HCT116 (cell line): ENCODE measurements around the gene HLCS. TPM values are rescaled to one million over a fixed set of nuclear protein-coding genes. Genes with fewer than 3 reads are reported as not detected.

ENCODE experiments used
- ATAC-seq: fragments of 200-7000 bp; cut with Tn5 transposase; 2 replicates; pipeline ENCODE4 v1.9.1; 2020; ENCODE audit warnings: mild to moderate bottlenecking, moderate library complexity
- BruUV-seq: library from RNA; stranded (reverse); fragments of 400-500 nt; replicated peaks from 2 replicates; lab custom pipeline; 2021; lab: Mats Ljungman, UMichigan
- CTCF ChIA-PET: fragments of 300-600 bp; sonication (Branson Sonifier 250); formaldehyde crosslinking; loops from one replicate; lab custom pipeline; 2021; ENCODE audit warnings: antibody characterized with exemption; lab: Charles Lee
- POLR2A ChIA-PET: fragments of 300-600, 350-600 bp; sonication (Branson Sonifier 250); formaldehyde crosslinking; loops from one replicate; lab custom pipeline; 2021; ENCODE audit warnings: antibody characterized with exemption; lab: Charles Lee
- RAD21 ChIA-PET, 2 experiments: fragments of 300-600 bp; sonication (Branson Sonifier 250); formaldehyde crosslinking; loops; one replicate each; lab custom pipeline; 2023; ENCODE audit warnings: low total read pairs in 2 of 2; ENCODE audit not compliant: uncharacterized antibody in 2 of 2, unreplicated experiment in 2 of 2, low non-redundant PET in 1 of 2; lab: Charles Lee
- DNase-seq: peaks from one replicate; pipeline ENCODE4 v3.0.0-alpha.2; 2010; ENCODE audit warnings: low read depth, low spot score
- H2AFZ ChIP-seq: fragments of 200-600 bp; shearing (Covaris generic), sonication (generic); 2 replicates; pipeline ENCODE4 v1.6.1; 2017; ENCODE audit warnings: low read depth, mixed run types, mixed read lengths, antibody characterized with exemption, low read length; ENCODE audit not compliant: poor library complexity, severe bottlenecking
- H3K27ac ChIP-seq: 2 replicates; pipeline ENCODE4 v1.5.1; 2012; ENCODE audit warnings: low read depth, low read length
- H3K27me3 ChIP-seq: fragments of 200-600 bp; sonication (generic); 2 replicates; pipeline ENCODE4 v1.6.1; 2016; ENCODE audit warnings: mixed run types, low read length, mixed read lengths; ENCODE audit not compliant: insufficient read depth
- H3K36me3 ChIP-seq, 2 experiments: fragments of 200-500 bp in 1 of 2; fragments of 200-600 bp in 1 of 2; sonication (Bioruptor generic) in 1 of 2; sonication (generic) in 1 of 2; 2 replicates each; pipeline versions ENCODE4 v1.5.1 to v1.6.1; 2014 to 2016; ENCODE audit warnings: low read length in 2 of 2, inconsistent platforms in 1 of 2, mixed read lengths in 1 of 2, mixed run types in 1 of 2; ENCODE audit not compliant: insufficient read depth in 2 of 2, control insufficient read depth in 1 of 2
- H3K4me1 ChIP-seq, 2 experiments: fragments of 200-600 bp in 1 of 2; sonication (generic) in 1 of 2; 2 replicates each; pipeline versions ENCODE4 v1.5.1 to v1.6.1; 2012 to 2017; ENCODE audit warnings: low read length in 2 of 2, inconsistent platforms in 1 of 2, mild to moderate bottlenecking in 1 of 2, mixed read lengths in 1 of 2, mixed run types in 1 of 2, moderate library complexity in 1 of 2; ENCODE audit not compliant: insufficient read depth in 2 of 2, control insufficient read depth in 1 of 2
- H3K4me2 ChIP-seq: fragments of 200-600 bp; sonication (generic); 2 replicates; pipeline ENCODE4 v1.6.1; 2017; ENCODE audit warnings: mixed run types, low read length, mixed read lengths
- H3K4me3 ChIP-seq, 2 experiments: fragments of 200-600 bp in 1 of 2; sonication (generic) in 1 of 2; replicated peaks in 1 of 2; 2 replicates each; pipeline ENCODE4 v1.5.1; 2011 to 2016; ENCODE audit warnings: low read length in 2 of 2, control low read depth in 1 of 2, low read depth in 1 of 2, mild to moderate bottlenecking in 1 of 2, mixed read lengths in 1 of 2, mixed run types in 1 of 2
- H3K79me2 ChIP-seq: fragments of 200-600 bp; sonication (generic); 2 replicates; pipeline ENCODE4 v1.6.1; 2017; ENCODE audit warnings: mild to moderate bottlenecking, mixed run types, low read length, moderate library complexity, mixed read lengths; ENCODE audit not compliant: insufficient read depth
- H3K9ac ChIP-seq: fragments of 200-600 bp; sonication (generic); 2 replicates; pipeline ENCODE4 v1.6.1; 2016; ENCODE audit warnings: low read length, mixed read lengths
- H3K9me2 ChIP-seq: fragments of 200-600 bp; sonication (generic), shearing (Covaris generic); 2 replicates; pipeline ENCODE4 v1.6.1; 2017; ENCODE audit warnings: mixed run types, mild to moderate bottlenecking, moderate library complexity; ENCODE audit not compliant: insufficient read depth
- H3K9me3 ChIP-seq, 2 experiments: fragments of 200-500 bp in 1 of 2; fragments of 200-600 bp in 1 of 2; sonication (Bioruptor generic) in 1 of 2; sonication (generic) in 1 of 2; 2 replicates each; pipeline ENCODE4 v1.6.1; 2014 to 2017; ENCODE audit warnings: low read length in 2 of 2, mixed read lengths in 2 of 2, inconsistent platforms in 1 of 2, low read depth in 1 of 2, mild to moderate bottlenecking in 1 of 2, mixed run types in 1 of 2, moderate library complexity in 1 of 2; ENCODE audit not compliant: control insufficient read depth in 1 of 2, insufficient read depth in 1 of 2
- H4K20me1 ChIP-seq: fragments of 200-600 bp; sonication (generic), shearing (Covaris generic); 2 replicates; pipeline ENCODE4 v1.6.1; 2017; ENCODE audit warnings: mixed run types, mild to moderate bottlenecking, moderate library complexity; ENCODE audit not compliant: insufficient read depth
- CEBPB ChIP-seq: IDR thresholded peaks from 2 replicates; pipeline ENCODE4 v1.6.1; 2012; ENCODE audit warnings: low read depth
- EZH2 ChIP-seq: fragments of 200-600 bp; sonication (generic); IDR thresholded peaks from 2 replicates; pipeline ENCODE4 v1.6.1; 2017; ENCODE audit warnings: antibody characterized with exemption, mixed run types
- FOSL1 ChIP-seq: IDR thresholded peaks from 2 replicates; pipeline ENCODE4 v1.6.1; 2012; ENCODE audit warnings: low read depth
- SRF ChIP-seq: IDR thresholded peaks from 2 replicates; pipeline ENCODE4 v1.6.1; 2012; ENCODE audit warnings: low read depth
- TCF7L2 ChIP-seq: IDR thresholded peaks from 2 replicates; pipeline ENCODE4 v1.7.0; 2011; ENCODE audit warnings: borderline replicate concordance, inconsistent platforms; ENCODE audit not compliant: insufficient read depth, insufficient read length; ENCODE audit errors: extremely low read depth
- ZNF274 ChIP-seq: fragments of 200-500 bp; sonication (Bioruptor generic); IDR thresholded peaks from 2 replicates; pipeline ENCODE4 v1.6.1; 2014; ENCODE audit warnings: mild to moderate bottlenecking, low read depth, low read length, inconsistent platforms
- intact Hi-C: fragments of 100-400 bp; cut with micrococcal nuclease; formaldehyde crosslinking; loops from 2 replicates; pipeline ENCODE4 v1.10.0; 2022
- total RNA-seq: library from RNA; stranded (reverse); gene quantifications from one replicate; pipeline ENCODE4 v1.2.1, GENCODE V29; 2021; ENCODE audit not compliant: unreplicated experiment
- TF ChIP-seq, protein P1 (sequence below): IDR thresholded peaks from 2 replicates; pipeline ENCODE4 v1.6.1; 2012
- TF ChIP-seq, protein P2 (sequence below), 3 experiments: fragments of 200-600 bp in 1 of 3; sonication (generic) in 1 of 3; IDR thresholded peaks in 2 of 3; conservative IDR thresholded peaks in 1 of 3; 2 replicates each; pipeline ENCODE4 v1.5.1; 2012 to 2017; ENCODE audit warnings: low read depth in 2 of 3, low read length in 2 of 3, antibody characterized with exemption in 1 of 3, borderline replicate concordance in 1 of 3, control low read depth in 1 of 3, mild to moderate bottlenecking in 1 of 3, mixed read lengths in 1 of 3, mixed run types in 1 of 3, moderate library complexity in 1 of 3; ENCODE audit not compliant: insufficient read depth in 1 of 3

Gene HLCS
- total RNA-seq, 1 experiment from 2014 or later: 18.5 TPM

DNA sequence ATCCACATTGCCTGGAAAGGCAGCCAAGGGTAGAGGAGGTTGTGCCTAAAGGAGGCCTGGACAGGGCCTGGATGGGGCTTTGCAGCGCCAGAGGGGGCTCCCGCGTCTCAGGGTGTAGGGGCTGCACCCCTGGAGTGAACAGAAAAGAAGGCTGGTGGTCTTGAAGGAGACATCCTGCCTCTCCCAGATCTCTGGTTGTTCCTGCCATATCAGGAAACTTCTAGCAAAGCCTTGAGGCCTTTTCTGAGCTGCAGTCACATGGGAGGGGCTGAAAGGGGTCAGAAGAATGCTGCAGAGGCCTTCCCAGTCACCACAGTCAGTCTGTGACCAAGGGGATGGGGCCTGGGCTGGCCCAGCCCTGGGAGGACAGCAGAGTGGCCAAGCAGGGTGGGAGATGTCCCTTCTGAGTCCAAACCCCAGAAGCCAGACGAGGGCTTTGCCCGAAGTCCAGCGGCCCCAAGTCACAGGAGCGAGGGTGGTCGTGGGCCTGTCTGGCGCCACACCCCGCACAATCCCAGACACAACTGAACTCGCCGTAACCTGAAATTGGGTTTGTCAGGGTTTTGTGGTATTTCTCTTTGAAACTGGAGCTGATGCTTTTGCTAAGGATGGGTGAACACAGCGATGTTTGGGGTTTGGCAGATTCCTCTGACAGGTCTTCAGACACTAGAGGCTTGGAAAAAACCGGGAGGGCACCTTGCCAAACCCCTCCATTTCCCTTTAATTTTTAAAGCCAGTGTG, 237.9 kb downstream of the HLCS start:
- H4K20me1 ChIP-seq: no peaks in the 10 kb centered on the region
- ChIA-PET RAD21 (no interaction called here), CTCF (no interaction called here), POLR2A (no interaction called here)
- H3K4me2 ChIP-seq: no peak overlapping the region
- H3K27me3 ChIP-seq: no peaks in the 10 kb centered on the region
- H3K79me2 ChIP-seq: no peaks in the 10 kb centered on the region
- BruUV-seq: no TSS peak
- no peak overlapping the region for H3K27ac ChIP-seq
- no peaks in the 10 kb centered on the region for H3K9me2 ChIP-seq
- no peak overlapping the region for H3K9ac ChIP-seq
- H3K9me3 ChIP-seq: no peaks in the 10 kb centered on the region
- H3K36me3 ChIP-seq: no peaks in the 10 kb centered on the region
- intact Hi-C loops: no loop called here
- H3K4me3 ChIP-seq: no peak overlapping the region
- TF ChIP-seq EZH2 (no peak), TCF7L2 (no peak), CEBPB (no peak), FOSL1 (no peak)
- TF ChIP-seq, protein P1, sequence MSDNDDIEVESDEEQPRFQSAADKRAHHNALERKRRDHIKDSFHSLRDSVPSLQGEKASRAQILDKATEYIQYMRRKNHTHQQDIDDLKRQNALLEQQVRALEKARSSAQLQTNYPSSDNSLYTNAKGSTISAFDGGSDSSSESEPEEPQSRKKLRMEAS: no peak
- no peaks in the 10 kb centered on the region for H3K4me1 ChIP-seq
- DNase-seq: no peak
- no peak for ATAC-seq
- H2AFZ ChIP-seq: no peak overlapping the region

DNA sequence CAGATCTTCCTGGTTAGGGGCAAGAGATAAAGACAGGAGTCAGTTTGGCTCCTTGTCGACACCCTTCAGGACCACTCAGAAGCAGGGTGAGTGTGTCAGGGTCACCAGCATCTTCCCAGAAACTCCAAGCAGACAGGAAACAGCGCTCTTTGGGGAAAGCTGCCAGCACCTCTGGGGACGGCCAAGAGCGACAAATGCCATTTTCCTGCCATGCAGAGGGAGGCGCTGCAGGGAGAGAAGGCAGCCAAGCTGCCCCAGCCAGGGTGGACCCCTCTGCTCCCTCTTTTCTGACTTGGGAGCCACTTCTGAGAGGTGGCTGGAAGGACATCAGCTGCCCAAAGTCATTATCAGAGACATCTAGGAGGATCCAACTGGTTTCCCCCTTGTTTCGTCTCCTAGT, 238.6 kb downstream of the HLCS start:
- Histone ChIP-seq H2AFZ (no peak overlapping the region), H3K36me3 (no peaks in the 10 kb centered on the region), H4K20me1 (no peaks in the 10 kb centered on the region), H3K9me3 (no peaks in the 10 kb centered on the region), H3K4me2 (no peak overlapping the region), H3K4me1 (no peaks in the 10 kb centered on the region), H3K9ac (no peak overlapping the region), H3K79me2 (no peaks in the 10 kb centered on the region), H3K27me3 (no peaks in the 10 kb centered on the region), H3K4me3 (no peak overlapping the region), H3K9me2 (no peaks in the 10 kb centered on the region), H3K27ac (no peak overlapping the region)
- intact Hi-C loops: no loop called here
- ATAC-seq: no peak
- ChIA-PET RAD21 (no interaction called here), POLR2A (no interaction called here), CTCF (no interaction called here)
- no peak for TF ChIP-seq SRF
- TF ChIP-seq, protein P2, sequence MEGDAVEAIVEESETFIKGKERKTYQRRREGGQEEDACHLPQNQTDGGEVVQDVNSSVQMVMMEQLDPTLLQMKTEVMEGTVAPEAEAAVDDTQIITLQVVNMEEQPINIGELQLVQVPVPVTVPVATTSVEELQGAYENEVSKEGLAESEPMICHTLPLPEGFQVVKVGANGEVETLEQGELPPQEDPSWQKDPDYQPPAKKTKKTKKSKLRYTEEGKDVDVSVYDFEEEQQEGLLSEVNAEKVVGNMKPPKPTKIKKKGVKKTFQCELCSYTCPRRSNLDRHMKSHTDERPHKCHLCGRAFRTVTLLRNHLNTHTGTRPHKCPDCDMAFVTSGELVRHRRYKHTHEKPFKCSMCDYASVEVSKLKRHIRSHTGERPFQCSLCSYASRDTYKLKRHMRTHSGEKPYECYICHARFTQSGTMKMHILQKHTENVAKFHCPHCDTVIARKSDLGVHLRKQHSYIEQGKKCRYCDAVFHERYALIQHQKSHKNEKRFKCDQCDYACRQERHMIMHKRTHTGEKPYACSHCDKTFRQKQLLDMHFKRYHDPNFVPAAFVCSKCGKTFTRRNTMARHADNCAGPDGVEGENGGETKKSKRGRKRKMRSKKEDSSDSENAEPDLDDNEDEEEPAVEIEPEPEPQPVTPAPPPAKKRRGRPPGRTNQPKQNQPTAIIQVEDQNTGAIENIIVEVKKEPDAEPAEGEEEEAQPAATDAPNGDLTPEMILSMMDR (IDR thresholded peaks at IDR 0.05 in 2 of 3, conservative IDR thresholded peaks at IDR 0.05 in 1 of 3; ENCODE audit: borderline replicate concordance in 1 of 3, insufficient read depth in 1 of 3, low read depth in 2 of 3, low read length in 2 of 3): peak in 2 of 3 experiments; percentile 26 to 42; a peak in 2 of 6 replicates
- TF ChIP-seq ZNF274: no peak
- DNase-seq: no peak
- no TSS peak for BruUV-seq
